Heart left ventricle (tissue), 16 donors: Measurements from ENCODE around the gene SUGCT. TPM values are rescaled to one million over a fixed set of nuclear protein-coding genes. Genes with fewer than 3 reads are reported as not detected.
"Not testable (repeated sequence)": the region's sequence is repeated elsewhere in the genome, so short reads cannot be mapped to it uniquely, and the experiment has no call there.

Experiments used
- ATAC-seq, 4 donors: fragments of 200-7000 bp; cut with Tn5 transposase; one replicate each; pipeline ENCODE4 v1.9.1; 2020 to 2022; ENCODE audit warnings: moderate library complexity in 4 of 4, mild to moderate bottlenecking in 3 of 4, moderate number of reproducible peaks in 1 of 4
- DNase-seq, 5 donors: peaks; one replicate each; pipeline ENCODE4 v3.0.0-alpha.2; 2020
- H3K27ac ChIP-seq, 12 donors: fragments of 200-600 bp; sonication (generic) in 4 of 12; one replicate each; pipeline versions ENCODE4 v1.5.0 to v1.8.0; 2016 to 2022; ENCODE audit warnings: mild to moderate bottlenecking in 2 of 12
- H3K27me3 ChIP-seq, 9 donors: fragments of 200-600 bp; sonication (generic) in 2 of 9; one replicate each; pipeline versions ENCODE4 v1.5.1 to v1.8.0; 2016 to 2022; ENCODE audit warnings: mild to moderate bottlenecking in 3 of 9
- H3K36me3 ChIP-seq, 9 donors: fragments of 200-600 bp; sonication (generic) in 2 of 9; one replicate each; pipeline versions ENCODE4 v1.5.0 to v1.8.0; 2018 to 2022; ENCODE audit warnings: mild to moderate bottlenecking in 2 of 9
- H3K4me1 ChIP-seq, 12 donors: fragments of 200-600 bp; sonication (generic) in 4 of 12; one replicate each; pipeline versions ENCODE4 v1.5.0 to v1.8.0; 2016 to 2022; ENCODE audit warnings: mild to moderate bottlenecking in 3 of 12
- H3K4me3 ChIP-seq, 12 donors: fragments of 200-600 bp; sonication (generic) in 4 of 12; one replicate each; pipeline versions ENCODE4 v1.5.0 to v1.8.0; 2017 to 2022; ENCODE audit warnings: mild to moderate bottlenecking in 9 of 12, moderate library complexity in 4 of 12
- H3K9me3 ChIP-seq, 12 donors: fragments of 200-600 bp; sonication (generic) in 4 of 12; one replicate each; pipeline versions ENCODE4 v1.5.0 to v1.8.0; 2016 to 2022; ENCODE audit warnings: mild to moderate bottlenecking in 1 of 12
- POLR2A ChIP-seq, 2 donors: fragments of 450-650 bp; IDR thresholded peaks; one replicate each; pipeline ENCODE4 v1.6.1; 2017; ENCODE audit warnings: antibody characterized with exemption in 2 of 2, mild to moderate bottlenecking in 2 of 2, moderate library complexity in 2 of 2
- WGBS, 4 donors: extraction: QIAGEN DNeasy Blood & Tissue Kit in 2 of 4; methylation state at CpG; one replicate each; pipeline versions ENCODE4 v1.1.5 to v1.1.7; 2013 to 2018; 5-methylcytosine and 5-hydroxymethylcytosine counted together
- intact Hi-C, 10 donors: fragments of 100-400 bp; cut with DNase I; formaldehyde crosslinking; loops; one replicate each; pipeline versions ENCODE4 v1.11.1 to v1.14.2; 2022
- polyA plus RNA-seq, 2 donors: library from polyadenylated mRNA; stranded (reverse); fragments of 200-250 nt; gene quantifications; one replicate each; pipeline ENCODE4 v1.2.3, GENCODE V29; 2013
- total RNA-seq, 9 donors: library from RNA; depleted of rRNA in 2 of 9; stranded (reverse); fragments of >200 nt in 2 of 9; fragmentation: NEBNext Ultra II Directional in 3 of 9; extraction: Animal tissue kit (Norgen Biotek cat#: 25700) in 3 of 9; gene quantifications; one replicate each; pipeline versions ENCODE4 v1.1.0 to v1.2.4, GENCODE V29; 2016 to 2023
- TF ChIP-seq, protein P1 (sequence below), 12 donors: fragments of 200-600 bp; sonication (generic) in 4 of 12; IDR thresholded peaks; one replicate each; pipeline versions ENCODE4 v1.5.0 to v1.8.0; 2018 to 2022; ENCODE audit warnings: antibody characterized with exemption in 12 of 12, mild to moderate bottlenecking in 5 of 12
- donor health status: ischemic (EF 13 %, LVEDD 7.1; RV severe dilation, severe dysfunction).
- donor health status: healthy with polysubstance abuse.
- donor health status: DM: no; HTN: yes; CAD: no.
- donor health status: DM: no; HTN: no; CAD: no.
- donor health status: ischemic (EF 25% LVEDD 6.9; RV normal size, moderate dysfunction).
- donor health status: ischemic (EF 25% LVEDD 5.7; RV mildly dilated, moderate dysfunction).
- donor health status: healthy.
- donor health status: DM: yes; HTN: yes; CAD: no.
- donor health status: ischemic (EF 35%, LVEDD 5.7; RV mildly dilated, moderate dysfunction).
- donor health status: nonischemic (EF 11% LVEDD 7.7; RV severe dilation, severe dysfunction).
- donor health status: DM: yes; HTN: yes; CAD: no.
- donor health status: PGD.
- donor health status: ischemic (EF 29% LVEDD 5.4; RV normal size, mild dysfunction).
- donor health status: nonischemic (EF 23%, LVEDD 6.1; RV moderate dilation, normal function).

The SUGCT gene
- total and polyA plus RNA-seq, 11 donors = 1.4 to 7.6 (median 4.4) TPM

GRCh38 chr7:40145596-40146130 lies 10.9 kb downstream of the SUGCT start:
- intact Hi-C loops, H3K27ac ChIP-seq, DNase-seq, H3K36me3 ChIP-seq, H3K4me3 ChIP-seq, H3K27me3 ChIP-seq, ATAC-seq, H3K9me3 ChIP-seq, H3K4me1 ChIP-seq: not testable (repeated sequence)
- 82 to 85% (median 84%) methylated on average over 3 of the region's 3 CpGs for WGBS, 4 donors

- no peak for TF ChIP-seq POLR2A (IDR thresholded peaks at IDR 0.05)
- TF ChIP-seq, protein P1, sequence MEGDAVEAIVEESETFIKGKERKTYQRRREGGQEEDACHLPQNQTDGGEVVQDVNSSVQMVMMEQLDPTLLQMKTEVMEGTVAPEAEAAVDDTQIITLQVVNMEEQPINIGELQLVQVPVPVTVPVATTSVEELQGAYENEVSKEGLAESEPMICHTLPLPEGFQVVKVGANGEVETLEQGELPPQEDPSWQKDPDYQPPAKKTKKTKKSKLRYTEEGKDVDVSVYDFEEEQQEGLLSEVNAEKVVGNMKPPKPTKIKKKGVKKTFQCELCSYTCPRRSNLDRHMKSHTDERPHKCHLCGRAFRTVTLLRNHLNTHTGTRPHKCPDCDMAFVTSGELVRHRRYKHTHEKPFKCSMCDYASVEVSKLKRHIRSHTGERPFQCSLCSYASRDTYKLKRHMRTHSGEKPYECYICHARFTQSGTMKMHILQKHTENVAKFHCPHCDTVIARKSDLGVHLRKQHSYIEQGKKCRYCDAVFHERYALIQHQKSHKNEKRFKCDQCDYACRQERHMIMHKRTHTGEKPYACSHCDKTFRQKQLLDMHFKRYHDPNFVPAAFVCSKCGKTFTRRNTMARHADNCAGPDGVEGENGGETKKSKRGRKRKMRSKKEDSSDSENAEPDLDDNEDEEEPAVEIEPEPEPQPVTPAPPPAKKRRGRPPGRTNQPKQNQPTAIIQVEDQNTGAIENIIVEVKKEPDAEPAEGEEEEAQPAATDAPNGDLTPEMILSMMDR (IDR thresholded peaks at IDR 0.05) = no peak
- intact Hi-C loops = no loop called here
- H3K4me3 ChIP-seq = no peak overlapping the region
- 84 to 91% (median 87%) methylated on average over 19 of the region's 19 CpGs for WGBS, 4 donors
- no peaks in the 10 kb centered on the region for H3K27me3 ChIP-seq
- no peak for DNase-seq
- ATAC-seq = no peak
- H3K4me1 ChIP-seq = no peaks in the 10 kb centered on the region
- no peaks in the 10 kb centered on the region for H3K36me3 ChIP-seq
- H3K9me3 ChIP-seq = no peaks in the 10 kb centered on the region
- H3K27ac ChIP-seq = no peak overlapping the region
Observed at GRCh38 chr7:40147371-40148246, 12.8 kb downstream of the SUGCT start.

DNA sequence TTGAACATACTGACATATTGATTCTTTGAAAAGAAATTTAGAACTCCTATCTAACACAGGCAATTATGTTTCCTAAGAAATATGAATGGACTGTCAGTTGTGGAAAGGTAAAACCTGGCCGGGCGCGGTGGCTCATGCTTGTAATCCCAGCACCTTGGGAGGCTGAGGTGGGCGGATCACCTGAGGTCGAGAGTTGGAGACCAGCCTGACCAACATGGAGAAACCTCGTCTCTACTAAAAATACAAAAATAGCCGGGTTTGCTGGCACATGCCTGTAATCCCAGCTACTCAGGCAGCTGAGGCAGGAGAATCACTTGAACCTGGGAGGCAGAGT lies 13.4 kb downstream of the SUGCT start:
- WGBS, 4 donors = 89 to 94% (median 92%) methylated on average over 7 of the region's 7 CpGs

DNA sequence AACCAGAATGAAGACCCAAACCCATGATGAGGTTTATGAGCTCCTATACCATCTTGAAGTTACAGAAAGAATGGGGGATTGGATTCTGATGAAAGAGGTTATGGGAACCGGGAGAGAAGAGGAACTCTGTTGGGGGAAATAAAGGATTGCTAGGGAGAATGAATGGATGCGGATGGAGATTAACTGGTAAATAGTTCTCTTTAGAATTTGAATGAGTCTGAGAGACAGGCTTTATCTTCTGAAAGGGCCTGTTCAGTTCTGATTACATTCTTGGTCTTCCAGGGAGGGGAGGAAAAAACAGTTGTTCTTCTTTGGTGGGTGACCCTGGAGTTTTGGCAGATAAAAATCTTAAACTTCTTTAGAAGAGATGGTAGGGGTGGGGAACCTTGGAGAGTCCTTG lies 13.9 kb downstream of the SUGCT start:
- intact Hi-C loops = no loop called here
- TF ChIP-seq POLR2A (IDR thresholded peaks at IDR 0.05) = no peak
- TF ChIP-seq, protein P1 (IDR thresholded peaks at IDR 0.05) = no peak
- no peak for ATAC-seq
- no peak for DNase-seq
- no peaks in the 10 kb centered on the region for H3K9me3 ChIP-seq
- WGBS, 4 donors = 85 to 92% (median 86%) methylated on average over 2 of the region's 2 CpGs
- no peaks in the 10 kb centered on the region for H3K27me3 ChIP-seq
- H3K27ac ChIP-seq = no peak overlapping the region
- no peaks in the 10 kb centered on the region for H3K4me1 ChIP-seq
- no peaks in the 10 kb centered on the region for H3K36me3 ChIP-seq
- no peak overlapping the region for H3K4me3 ChIP-seq

More for the DNA sequence above, 13.4 kb downstream of the SUGCT start:
- H3K36me3 ChIP-seq, H3K4me1 ChIP-seq, H3K27ac ChIP-seq, H3K9me3 ChIP-seq, intact Hi-C loops, DNase-seq, ATAC-seq, H3K27me3 ChIP-seq, H3K4me3 ChIP-seq: not testable (repeated sequence)

DNA sequence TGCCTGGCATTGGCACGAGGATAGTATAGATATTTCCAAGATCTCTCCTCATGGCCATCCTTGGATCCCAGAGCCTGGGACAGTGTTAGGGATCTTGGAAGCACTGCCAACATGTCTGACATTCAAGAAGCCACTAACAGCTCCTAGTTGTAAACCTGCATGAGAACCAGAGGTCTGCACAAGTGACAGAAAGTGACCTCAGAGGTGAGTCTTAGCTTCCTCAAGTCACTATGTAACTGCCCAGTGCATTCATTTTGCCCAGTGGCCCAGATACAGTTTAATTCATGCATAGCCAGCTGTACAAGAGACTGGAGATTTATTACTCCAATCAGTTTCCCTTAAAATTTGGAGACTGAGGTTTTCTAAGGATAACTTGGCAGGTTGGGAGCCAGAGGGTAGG lies 16.7 kb downstream of the SUGCT start:
- no peak for ATAC-seq
- no peaks in the 10 kb centered on the region for H3K36me3 ChIP-seq
- no peak overlapping the region for H3K27ac ChIP-seq
- no peaks in the 10 kb centered on the region for H3K4me1 ChIP-seq
- TF ChIP-seq, protein P1 (IDR thresholded peaks at IDR 0.05) = no peak
- TF ChIP-seq POLR2A (IDR thresholded peaks at IDR 0.05) = no peak
- intact Hi-C loops = loop anchor here in 1 of 10 donors (10.0 kb wide), 2 partner anchors 57 to 63 kb away; no protein-coding TSS in a partner anchor
- no peaks in the 10 kb centered on the region for H3K9me3 ChIP-seq
- 67 to 93% (median 85%) methylated on average over 1 of the region's 1 CpG for WGBS, 4 donors
- no peak overlapping the region for H3K4me3 ChIP-seq
- no peaks in the 10 kb centered on the region for H3K27me3 ChIP-seq
- DNase-seq = no peak
